H1 (cell line): ENCODE results near the gene SRCIN1. TPM values are rescaled to one million over a fixed set of nuclear protein-coding genes. Genes with fewer than 3 reads are reported as not detected.
A peak's percentile ranks its signal among the peaks of the same experiment; 100 is the strongest.

ENCODE experiments used
- CTCF ChIA-PET: fragments of 300-600 bp; sonication (Branson Sonifier 250); formaldehyde crosslinking; loops from one replicate; lab custom pipeline; 2021; ENCODE audit not compliant: partially characterized antibody; lab: Charles Lee
- POLR2A ChIA-PET: fragments of 300-600 bp; sonication (Branson Sonifier 250); formaldehyde crosslinking; loops from one replicate; lab custom pipeline; 2021; ENCODE audit warnings: inconsistent platforms; ENCODE audit not compliant: partially characterized antibody; lab: Charles Lee
- DNase-seq, 2 experiments: peaks; one replicate each; pipeline versions ENCODE4 v3.0.0 to v3.0.0-alpha.2; 2010 to 2022; ENCODE audit warnings: low spot score in 2 of 2, low read depth in 1 of 2, mixed read lengths in 1 of 2
- FAIRE-seq: peaks from 2 replicates; lab custom pipeline; 2011; peaks lifted over from hg19 to GRCh38; lab: Jason Lieb, UNC
- H2AFZ ChIP-seq: 2 replicates; pipeline ENCODE4 v1.8.1; 2012; ENCODE audit warnings: low read length, inconsistent platforms
- H2AK5ac ChIP-seq: 2 replicates; pipeline ENCODE4 v1.6.1; 2013; ENCODE audit warnings: low read depth, low read length
- H2BK120ac ChIP-seq: replicated peaks from 2 replicates; pipeline ENCODE3; 2013; ENCODE audit warnings: low read depth, low read length, inconsistent platforms
- H2BK12ac ChIP-seq: 2 replicates; pipeline ENCODE4 v1.6.1; 2013; ENCODE audit warnings: low read depth, low read length
- H2BK15ac ChIP-seq: 2 replicates; pipeline ENCODE4 v1.6.1; 2013; ENCODE audit warnings: low read length
- H2BK20ac ChIP-seq: 2 replicates; pipeline ENCODE4 v1.6.1; 2013; ENCODE audit warnings: low read length
- H2BK5ac ChIP-seq: 2 replicates; pipeline ENCODE4 v1.6.1; 2013; ENCODE audit warnings: low read depth, low read length
- H3K14ac ChIP-seq: 2 replicates; pipeline ENCODE4 v1.6.1; 2013; ENCODE audit warnings: inconsistent platforms; ENCODE audit not compliant: insufficient read length
- H3K18ac ChIP-seq: 2 replicates; pipeline ENCODE4 v1.6.1; 2013; ENCODE audit warnings: low read length; ENCODE audit errors: extremely low read depth
- H3K23ac ChIP-seq: 2 replicates; pipeline ENCODE4 v1.6.1; 2013; ENCODE audit warnings: inconsistent platforms; ENCODE audit not compliant: insufficient read length
- H3K23me2 ChIP-seq: 2 replicates; pipeline ENCODE4 v1.6.1; 2013; ENCODE audit warnings: low read depth, low read length
- H3K27ac ChIP-seq: 2 replicates; pipeline ENCODE4 v1.6.1; 2011; ENCODE audit warnings: low read depth, low read length, inconsistent platforms
- H3K27me3 ChIP-seq, 4 experiments: replicated peaks in 1 of 4; 1 replicate in 1 of 4; 2 replicates in 3 of 4; pipeline versions ENCODE4 v1.6.1 to v1.8.1; 2011 to 2013; ENCODE audit warnings: low read length in 3 of 4, mild to moderate bottlenecking in 3 of 4, inconsistent platforms in 2 of 4, mixed read lengths in 2 of 4, moderate library complexity in 1 of 4; ENCODE audit not compliant: control insufficient read depth in 3 of 4, insufficient read depth in 3 of 4; ENCODE audit errors: extremely low read depth in 1 of 4
- H3K36me3 ChIP-seq, 4 experiments: 2 replicates each; pipeline versions ENCODE4 v1.6.1 to v1.8.1; 2011 to 2013; ENCODE audit warnings: mild to moderate bottlenecking in 4 of 4, low read length in 3 of 4, moderate library complexity in 2 of 4, control low read depth in 1 of 4, inconsistent platforms in 1 of 4; ENCODE audit not compliant: insufficient read depth in 4 of 4, control insufficient read depth in 2 of 4
- H3K4ac ChIP-seq: replicated peaks from 2 replicates; pipeline ENCODE3; 2013; ENCODE audit warnings: low read length, low read depth, mixed read lengths, inconsistent platforms; ENCODE audit not compliant: insufficient read length
- H3K4me1 ChIP-seq, 4 experiments: replicated peaks in 1 of 4; 1 replicate in 1 of 4; 2 replicates in 3 of 4; pipeline versions ENCODE4 v1.6.1 to v1.8.1; 2011 to 2013; ENCODE audit warnings: low read length in 3 of 4, inconsistent platforms in 2 of 4, mixed read lengths in 1 of 4; ENCODE audit not compliant: insufficient read depth in 4 of 4, control insufficient read depth in 3 of 4
- H3K4me2 ChIP-seq, 2 experiments: 2 replicates each; pipeline versions ENCODE4 v1.6.1 to v1.8.1; 2011 to 2013; ENCODE audit warnings: low read depth in 2 of 2, low read length in 2 of 2, control low read depth in 1 of 2, inconsistent platforms in 1 of 2, mild to moderate bottlenecking in 1 of 2; ENCODE audit not compliant: insufficient read depth in 1 of 2
- H3K4me3 ChIP-seq, 4 experiments: fragments of 200-600, 300-600 bp in 1 of 4; sonication (generic), shearing (Covaris generic), sonication (Bioruptor Twin) in 1 of 4; 2 replicates each; pipeline versions ENCODE4 v1.5.1 to v1.8.1; 2011 to 2016; ENCODE audit warnings: low read length in 4 of 4, low read depth in 3 of 4, control low read depth in 2 of 4, inconsistent platforms in 2 of 4, mild to moderate bottlenecking in 2 of 4, mixed read lengths in 1 of 4, moderate library complexity in 1 of 4; ENCODE audit not compliant: insufficient read depth in 2 of 4; ENCODE audit errors: extremely low read depth in 1 of 4
- H3K56ac ChIP-seq: replicated peaks from 2 replicates; pipeline ENCODE3; 2013; ENCODE audit warnings: low read depth, mild to moderate bottlenecking, mixed read lengths, low read length, inconsistent platforms; ENCODE audit not compliant: insufficient read length
- H3K79me1 ChIP-seq: 2 replicates; pipeline ENCODE4 v1.6.1; 2013; ENCODE audit warnings: low read depth, low read length, control low read depth
- H3K79me2 ChIP-seq, 2 experiments: 2 replicates each; pipeline versions ENCODE4 v1.6.1 to v1.8.1; 2012 to 2013; ENCODE audit warnings: low read length in 2 of 2, mild to moderate bottlenecking in 2 of 2, inconsistent platforms in 1 of 2; ENCODE audit not compliant: insufficient read depth in 2 of 2, control insufficient read depth in 1 of 2
- H3K9ac ChIP-seq, 4 experiments: replicated peaks in 1 of 4; 1 replicate in 1 of 4; 2 replicates in 3 of 4; pipeline versions ENCODE4 v1.6.1 to v1.8.1; 2011 to 2013; ENCODE audit warnings: low read depth in 3 of 4, low read length in 3 of 4, control low read depth in 2 of 4, mild to moderate bottlenecking in 2 of 4, moderate library complexity in 2 of 4, inconsistent platforms in 1 of 4; ENCODE audit errors: extremely low read depth in 1 of 4
- H3K9me3 ChIP-seq, 2 experiments: 2 replicates each; pipeline versions ENCODE4 v1.6.1 to v1.8.1; 2012 to 2013; ENCODE audit warnings: mild to moderate bottlenecking in 2 of 2, moderate library complexity in 2 of 2, control low read depth in 1 of 2, inconsistent platforms in 1 of 2, low read depth in 1 of 2, low read length in 1 of 2, mixed read lengths in 1 of 2; ENCODE audit not compliant: insufficient read depth in 2 of 2
- H4K20me1 ChIP-seq, 2 experiments: replicated peaks in 1 of 2; 2 replicates each; pipeline versions ENCODE3 to v1.8.1; 2011 to 2013; ENCODE audit warnings: inconsistent platforms in 2 of 2, low read length in 2 of 2, mild to moderate bottlenecking in 1 of 2; ENCODE audit not compliant: insufficient read depth in 2 of 2, control insufficient read depth in 1 of 2
- H4K5ac ChIP-seq: 2 replicates; pipeline ENCODE4 v1.6.1; 2013; ENCODE audit warnings: low read length, low read depth, mixed read lengths, inconsistent platforms; ENCODE audit not compliant: insufficient read length
- H4K8ac ChIP-seq: 2 replicates; pipeline ENCODE4 v1.8.0; 2013; ENCODE audit warnings: mild to moderate bottlenecking, moderate library complexity, low read length, inconsistent platforms; ENCODE audit not compliant: insufficient read depth; ENCODE audit errors: extremely low read depth
- H4K91ac ChIP-seq: replicated peaks from 2 replicates; pipeline ENCODE3; 2013; ENCODE audit warnings: low read length, mixed read lengths, inconsistent platforms; ENCODE audit not compliant: insufficient read length
- HDAC6 ChIP-seq: IDR thresholded peaks from one replicate; pipeline ENCODE4 v1.7.1; 2012; ENCODE audit warnings: low read depth, mild to moderate bottlenecking, inconsistent platforms, low read length, moderate library complexity
- JUN ChIP-seq: IDR thresholded peaks from 2 replicates; pipeline ENCODE4 v1.6.1; 2011; ENCODE audit warnings: low read depth, mild to moderate bottlenecking, improper control_type of control experiment, low read length
- RAD21 ChIP-seq, 2 experiments: IDR thresholded peaks in 1 of 2; conservative IDR thresholded peaks in 1 of 2; 2 replicates each; pipeline ENCODE4 v1.6.1; 2011; ENCODE audit warnings: low read depth in 2 of 2, low read length in 2 of 2, improper control_type of control experiment in 1 of 2, inconsistent platforms in 1 of 2, mild to moderate bottlenecking in 1 of 2, moderate library complexity in 1 of 2
- WGBS, 2 experiments: shearing (Covaris generic) in 1 of 2; methylation state at CpG; one replicate each; pipeline versions ENCODE4 v1.1.6 to v1.1.7; 2013 to 2015; ENCODE audit warnings: low lambda C conversion rate in 2 of 2, mixed read lengths in 2 of 2, inconsistent platforms in 1 of 2, low coverage in 1 of 2, missing lambda C conversion rate in 1 of 2; ENCODE audit not compliant: insufficient replicate concordance in 2 of 2, insufficient coverage in 1 of 2, insufficient read length in 1 of 2; ENCODE audit errors: extremely low coverage in 1 of 2, missing lambda C conversion rate in 1 of 2; 5-methylcytosine and 5-hydroxymethylcytosine counted together
- polyA plus RNA-seq, 7 experiments: library from polyadenylated mRNA; depleted of rRNA in 3 of 7; stranded (reverse) in 5 of 7; unstranded in 2 of 7; fragments of >200 nt in 5 of 7; fragments of 200-250 nt in 2 of 7; gene quantifications; 1 replicate in 5 of 7; 2 replicates in 1 of 7; 4 replicates in 1 of 7; pipeline versions ENCODE4 v1.2.1 to v1.2.3, GENCODE V29; 2011 to 2013; ENCODE audit warnings: missing spikeins in 2 of 7, mixed read lengths in 2 of 7
- total RNA-seq: library from RNA; stranded (reverse); fragmentation: NEBNext Ultra II Directional; extraction: Animal tissue kit (Norgen Biotek cat#: 25700); gene quantifications from 2 replicates; pipeline ENCODE4 v1.2.1, GENCODE V29; 2021
- TF ChIP-seq, protein P1 (sequence below), 3 experiments: IDR thresholded peaks; 1 replicate in 2 of 3; 2 replicates in 1 of 3; pipeline versions ENCODE4 v1.5.1 to v1.6.1; 2011; ENCODE audit warnings: low read length in 3 of 3, mild to moderate bottlenecking in 3 of 3, inconsistent platforms in 2 of 3, low read depth in 1 of 3, moderate library complexity in 1 of 3; ENCODE audit not compliant: insufficient read depth in 1 of 3; ENCODE audit errors: control extremely low read depth in 1 of 3

Gene SRCIN1
- total and polyA plus RNA-seq, 2 of the 8 experiments (the other 6 are each of a cell fraction or from before 2014, with no cell fraction given): 2.8 to 3.8 TPM

DNA sequence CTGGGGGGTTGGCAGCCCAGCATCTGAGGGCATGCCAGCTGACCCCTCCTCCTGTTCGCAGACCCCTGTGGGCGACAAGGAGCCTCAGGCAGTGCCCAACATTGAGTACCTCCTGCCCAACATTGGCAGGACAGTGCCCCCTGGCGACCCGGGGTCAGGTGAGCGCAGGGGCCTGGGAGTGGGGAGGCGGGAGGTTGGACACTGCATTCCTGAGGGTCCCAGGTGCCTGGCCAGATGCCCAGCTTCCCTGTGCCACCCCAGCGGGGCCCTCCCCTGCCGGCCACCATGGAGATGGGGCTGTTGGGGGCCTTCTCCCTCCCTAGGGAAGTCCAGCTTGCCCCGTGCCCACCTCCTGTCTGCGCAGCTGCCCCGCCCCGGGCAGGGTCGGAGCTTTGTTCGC lies 107.4 kb downstream of the SRCIN1 start:
- Histone ChIP-seq H4K91ac (no peak overlapping the region), H2AFZ (no peak overlapping the region), H2AK5ac (no peak overlapping the region), H3K56ac (no peak overlapping the region), H2BK5ac (no peak overlapping the region), H3K9ac (no peak overlapping the region), H3K14ac (no peak overlapping the region), H4K5ac (no peak overlapping the region), H3K36me3 (peaks cover 2 to 21% (median 10%) of the 10 kb centered on the region in 4 experiments; a peak in 7 of 8 replicates), H2BK120ac (no peak overlapping the region), H2BK15ac (no peak overlapping the region), H4K20me1 (no peaks in the 10 kb centered on the region), H3K79me2 (no peaks in the 10 kb centered on the region), H3K18ac (no peak overlapping the region), H3K4me2 (no peak overlapping the region), H3K79me1 (no peaks in the 10 kb centered on the region), H3K27ac (no peak overlapping the region), H3K23me2 (no peaks in the 10 kb centered on the region), H4K8ac (no peak overlapping the region), H3K27me3 (no peaks in the 10 kb centered on the region), H3K4ac (no peak overlapping the region), H2BK20ac (no peak overlapping the region), H2BK12ac (no peak overlapping the region), H3K9me3 (no peaks in the 10 kb centered on the region), H3K4me3 (no peak overlapping the region), H3K4me1 (no peaks in the 10 kb centered on the region; a peak in 1 of 7 replicates), H3K23ac (no peak overlapping the region)
- CTCF ChIA-PET: interaction anchor here (0.7 to 4.8 kb wide), 8 partner anchors 34 to 263 kb away, joined by 3 to 25 read pairs (median 4); no protein-coding TSS in a partner anchor
- TF ChIP-seq RAD21 (IDR thresholded peaks at IDR 0.05 in 1 of 2, conservative IDR thresholded peaks at IDR 0.05 in 1 of 2; ENCODE audit: low read depth in 2 of 2, low read length in 2 of 2) (peak in 1 of 2 experiments; percentile 17; a peak in 1 of 4 replicates), JUN (no peak), HDAC6 (no peak)
- TF ChIP-seq, protein P1, sequence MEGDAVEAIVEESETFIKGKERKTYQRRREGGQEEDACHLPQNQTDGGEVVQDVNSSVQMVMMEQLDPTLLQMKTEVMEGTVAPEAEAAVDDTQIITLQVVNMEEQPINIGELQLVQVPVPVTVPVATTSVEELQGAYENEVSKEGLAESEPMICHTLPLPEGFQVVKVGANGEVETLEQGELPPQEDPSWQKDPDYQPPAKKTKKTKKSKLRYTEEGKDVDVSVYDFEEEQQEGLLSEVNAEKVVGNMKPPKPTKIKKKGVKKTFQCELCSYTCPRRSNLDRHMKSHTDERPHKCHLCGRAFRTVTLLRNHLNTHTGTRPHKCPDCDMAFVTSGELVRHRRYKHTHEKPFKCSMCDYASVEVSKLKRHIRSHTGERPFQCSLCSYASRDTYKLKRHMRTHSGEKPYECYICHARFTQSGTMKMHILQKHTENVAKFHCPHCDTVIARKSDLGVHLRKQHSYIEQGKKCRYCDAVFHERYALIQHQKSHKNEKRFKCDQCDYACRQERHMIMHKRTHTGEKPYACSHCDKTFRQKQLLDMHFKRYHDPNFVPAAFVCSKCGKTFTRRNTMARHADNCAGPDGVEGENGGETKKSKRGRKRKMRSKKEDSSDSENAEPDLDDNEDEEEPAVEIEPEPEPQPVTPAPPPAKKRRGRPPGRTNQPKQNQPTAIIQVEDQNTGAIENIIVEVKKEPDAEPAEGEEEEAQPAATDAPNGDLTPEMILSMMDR (IDR thresholded peaks at IDR 0.05; ENCODE audit: control extremely low read depth in 1 of 3, insufficient read depth in 1 of 3, low read depth in 1 of 3, low read length in 3 of 3): peak; percentile 20 to 40 (median 32); a peak in 3 of 4 replicates
- DNase-seq (no peak), FAIRE-seq (no peak)
- 95% methylated on average over 10 of the region's 14 CpGs; no CpG with 5 or more reads in 1 of the 2 experiments for WGBS, 2 experiments
- POLR2A ChIA-PET: interaction anchor here (0.6 to 0.8 kb wide), 2 partner anchors 9 to 11 kb away, joined by 3 read pairs; no protein-coding TSS in a partner anchor
